Liver (tissue), 3 donors: ENCODE results near the gene IFT80.

Source experiments
- ATF3 ChIP-seq: IDR thresholded peaks from 2 replicates; pipeline ENCODE4 v1.6.1; 2016; ENCODE audit warnings: antibody characterized with exemption
- EGR1 ChIP-seq, 2 donors: IDR thresholded peaks; 2 replicates each; pipeline ENCODE4 v1.6.1; 2016 to 2018; ENCODE audit warnings: antibody characterized with exemption in 2 of 2, low read depth in 2 of 2
- GABPA ChIP-seq, 2 donors: IDR thresholded peaks in 1 of 2; conservative IDR thresholded peaks in 1 of 2; 2 replicates each; pipeline ENCODE4 v1.6.1; 2016; ENCODE audit warnings: antibody characterized with exemption in 2 of 2, mild to moderate bottlenecking in 1 of 2, moderate library complexity in 1 of 2
- HNF4G ChIP-seq: IDR thresholded peaks from 2 replicates; pipeline ENCODE4 v1.6.1; 2016; ENCODE audit warnings: antibody characterized with exemption
- MAX ChIP-seq: IDR thresholded peaks from 2 replicates; pipeline ENCODE4 v1.6.1; 2016; ENCODE audit warnings: antibody characterized with exemption
- NR2F2 ChIP-seq: IDR thresholded peaks from 2 replicates; pipeline ENCODE4 v1.6.1; 2016; ENCODE audit warnings: antibody characterized with exemption
- RAD21 ChIP-seq, 2 donors: IDR thresholded peaks; 2 replicates each; pipeline ENCODE4 v1.6.1; 2016; ENCODE audit warnings: antibody characterized with exemption in 2 of 2, mild to moderate bottlenecking in 2 of 2
- SP1 ChIP-seq: IDR thresholded peaks from 2 replicates; pipeline ENCODE4 v1.6.1; 2018; ENCODE audit warnings: antibody characterized with exemption, mild to moderate bottlenecking
- TAF1 ChIP-seq: conservative IDR thresholded peaks from 2 replicates; pipeline ENCODE4 v1.6.1; 2016; ENCODE audit warnings: antibody characterized with exemption, mild to moderate bottlenecking
- YY1 ChIP-seq: IDR thresholded peaks from 2 replicates; pipeline ENCODE4 v1.6.1; 2016; ENCODE audit warnings: antibody characterized with exemption, mild to moderate bottlenecking
- TF ChIP-seq, protein P1 (sequence below): fragments of 150-350 bp; IDR thresholded peaks from 2 replicates; pipeline ENCODE4 v1.5.1; 2017; ENCODE audit warnings: improper control_type of control experiment, low read depth, low read length; ENCODE audit not compliant: missing input control
- TF ChIP-seq, protein P2 (sequence below): IDR thresholded peaks from 2 replicates; pipeline ENCODE4 v1.6.1; 2016; ENCODE audit warnings: antibody characterized with exemption, mild to moderate bottlenecking
- donor health status: healthy.
- donor health status: healthy.

GRCh38 chr3:160291909-160292299, 107.1 kb downstream of the IFT80 start:
- no peak for TF ChIP-seq YY1
- TF ChIP-seq, protein P1, sequence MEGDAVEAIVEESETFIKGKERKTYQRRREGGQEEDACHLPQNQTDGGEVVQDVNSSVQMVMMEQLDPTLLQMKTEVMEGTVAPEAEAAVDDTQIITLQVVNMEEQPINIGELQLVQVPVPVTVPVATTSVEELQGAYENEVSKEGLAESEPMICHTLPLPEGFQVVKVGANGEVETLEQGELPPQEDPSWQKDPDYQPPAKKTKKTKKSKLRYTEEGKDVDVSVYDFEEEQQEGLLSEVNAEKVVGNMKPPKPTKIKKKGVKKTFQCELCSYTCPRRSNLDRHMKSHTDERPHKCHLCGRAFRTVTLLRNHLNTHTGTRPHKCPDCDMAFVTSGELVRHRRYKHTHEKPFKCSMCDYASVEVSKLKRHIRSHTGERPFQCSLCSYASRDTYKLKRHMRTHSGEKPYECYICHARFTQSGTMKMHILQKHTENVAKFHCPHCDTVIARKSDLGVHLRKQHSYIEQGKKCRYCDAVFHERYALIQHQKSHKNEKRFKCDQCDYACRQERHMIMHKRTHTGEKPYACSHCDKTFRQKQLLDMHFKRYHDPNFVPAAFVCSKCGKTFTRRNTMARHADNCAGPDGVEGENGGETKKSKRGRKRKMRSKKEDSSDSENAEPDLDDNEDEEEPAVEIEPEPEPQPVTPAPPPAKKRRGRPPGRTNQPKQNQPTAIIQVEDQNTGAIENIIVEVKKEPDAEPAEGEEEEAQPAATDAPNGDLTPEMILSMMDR = no peak
- TF ChIP-seq TAF1 = no peak
- TF ChIP-seq, protein P2, sequence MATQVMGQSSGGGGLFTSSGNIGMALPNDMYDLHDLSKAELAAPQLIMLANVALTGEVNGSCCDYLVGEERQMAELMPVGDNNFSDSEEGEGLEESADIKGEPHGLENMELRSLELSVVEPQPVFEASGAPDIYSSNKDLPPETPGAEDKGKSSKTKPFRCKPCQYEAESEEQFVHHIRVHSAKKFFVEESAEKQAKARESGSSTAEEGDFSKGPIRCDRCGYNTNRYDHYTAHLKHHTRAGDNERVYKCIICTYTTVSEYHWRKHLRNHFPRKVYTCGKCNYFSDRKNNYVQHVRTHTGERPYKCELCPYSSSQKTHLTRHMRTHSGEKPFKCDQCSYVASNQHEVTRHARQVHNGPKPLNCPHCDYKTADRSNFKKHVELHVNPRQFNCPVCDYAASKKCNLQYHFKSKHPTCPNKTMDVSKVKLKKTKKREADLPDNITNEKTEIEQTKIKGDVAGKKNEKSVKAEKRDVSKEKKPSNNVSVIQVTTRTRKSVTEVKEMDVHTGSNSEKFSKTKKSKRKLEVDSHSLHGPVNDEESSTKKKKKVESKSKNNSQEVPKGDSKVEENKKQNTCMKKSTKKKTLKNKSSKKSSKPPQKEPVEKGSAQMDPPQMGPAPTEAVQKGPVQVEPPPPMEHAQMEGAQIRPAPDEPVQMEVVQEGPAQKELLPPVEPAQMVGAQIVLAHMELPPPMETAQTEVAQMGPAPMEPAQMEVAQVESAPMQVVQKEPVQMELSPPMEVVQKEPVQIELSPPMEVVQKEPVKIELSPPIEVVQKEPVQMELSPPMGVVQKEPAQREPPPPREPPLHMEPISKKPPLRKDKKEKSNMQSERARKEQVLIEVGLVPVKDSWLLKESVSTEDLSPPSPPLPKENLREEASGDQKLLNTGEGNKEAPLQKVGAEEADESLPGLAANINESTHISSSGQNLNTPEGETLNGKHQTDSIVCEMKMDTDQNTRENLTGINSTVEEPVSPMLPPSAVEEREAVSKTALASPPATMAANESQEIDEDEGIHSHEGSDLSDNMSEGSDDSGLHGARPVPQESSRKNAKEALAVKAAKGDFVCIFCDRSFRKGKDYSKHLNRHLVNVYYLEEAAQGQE = no peak
- no peak for TF ChIP-seq SP1
- TF ChIP-seq RAD21 (IDR thresholded peaks at IDR 0.05) = no peak
- TF ChIP-seq MAX = no peak
- TF ChIP-seq EGR1 (IDR thresholded peaks at IDR 0.05; ENCODE audit: low read depth in 2 of 2) = no peak
- no peak for TF ChIP-seq NR2F2
- no peak for TF ChIP-seq HNF4G
- TF ChIP-seq GABPA (IDR thresholded peaks at IDR 0.05 in 1 of 2, conservative IDR thresholded peaks at IDR 0.05 in 1 of 2) = no peak
- no peak for TF ChIP-seq ATF3
